HG02840 (cell line): ENCODE results near the gene ATP4A.

Experiments
- ATAC-seq: cut with Tn5 transposase; IDR thresholded peaks from one replicate; pipeline ENCODE4 v1.9.1; 2021; ENCODE audit warnings: mild to moderate bottlenecking, moderate library complexity, moderate number of reproducible peaks; ENCODE audit not compliant: unreplicated experiment, low FRiP score

Gene ATP4A

DNA sequence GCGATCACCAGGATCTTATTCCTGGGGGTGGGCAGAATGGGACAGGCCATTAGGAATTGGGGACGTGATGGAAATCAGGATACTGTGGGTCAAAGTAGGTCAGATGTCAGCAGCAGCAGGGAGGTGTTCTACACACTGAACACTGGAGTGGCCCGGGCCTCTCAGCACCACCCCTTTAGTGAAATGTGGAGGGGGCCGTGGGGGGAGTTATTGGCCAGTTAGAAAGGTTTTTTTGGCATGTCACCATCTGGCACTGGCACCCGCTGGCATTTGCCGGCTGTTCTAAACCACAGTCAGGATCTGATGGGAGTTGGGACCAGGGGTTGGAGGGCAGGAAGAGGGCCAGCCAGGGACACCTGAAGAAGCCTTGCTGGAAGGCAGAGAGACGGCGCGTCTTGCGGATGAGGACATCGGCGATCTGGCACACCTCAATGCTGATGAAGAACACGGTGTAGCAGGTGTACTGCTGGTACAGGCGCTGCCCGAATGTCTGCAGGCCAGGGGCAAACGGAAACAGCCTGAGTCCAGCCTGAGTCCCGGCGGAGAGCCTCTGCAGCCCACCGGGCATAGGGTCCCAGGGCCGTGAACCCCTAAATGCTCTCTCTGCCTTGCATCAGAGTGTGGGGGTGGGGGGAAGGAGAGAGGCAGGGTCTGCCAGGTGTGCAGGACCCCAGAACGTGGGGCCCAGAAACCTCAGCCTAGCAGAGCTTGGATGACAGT, 12.2 kb downstream of the ATP4A start:
- ATAC-seq: no peak

DNA sequence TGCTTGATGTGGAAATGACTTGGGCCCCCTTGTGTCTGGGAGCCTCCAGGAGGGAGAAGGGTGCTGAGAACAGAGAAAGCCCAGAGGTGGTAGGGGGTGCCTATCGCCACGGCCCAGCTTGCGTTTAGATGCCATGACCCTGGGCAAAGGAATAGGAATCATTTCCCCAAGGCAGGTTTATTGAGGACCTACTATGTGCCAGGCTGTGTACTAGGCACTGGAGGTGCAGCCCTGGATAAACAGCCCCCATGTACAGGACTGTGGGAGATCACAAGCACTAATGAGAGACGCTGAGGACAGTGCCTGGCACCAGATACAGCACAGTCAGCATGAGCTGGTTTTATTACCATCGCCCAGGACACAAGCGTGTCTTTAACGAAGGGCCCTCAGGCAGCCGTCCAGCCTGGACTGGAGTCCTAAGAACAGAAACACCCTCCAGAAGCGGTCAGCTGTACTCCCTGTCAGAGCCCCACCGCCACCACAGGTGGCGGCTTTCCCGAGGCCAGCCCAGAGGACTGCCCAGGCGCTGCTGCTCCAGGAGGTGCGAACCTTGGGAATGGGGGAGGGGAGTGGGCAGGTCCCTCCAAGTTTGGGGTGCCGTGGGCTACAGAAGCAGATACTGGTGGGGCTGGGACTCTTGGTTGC, 13.5 kb downstream of the ATP4A start:
- no peak for ATAC-seq

DNA sequence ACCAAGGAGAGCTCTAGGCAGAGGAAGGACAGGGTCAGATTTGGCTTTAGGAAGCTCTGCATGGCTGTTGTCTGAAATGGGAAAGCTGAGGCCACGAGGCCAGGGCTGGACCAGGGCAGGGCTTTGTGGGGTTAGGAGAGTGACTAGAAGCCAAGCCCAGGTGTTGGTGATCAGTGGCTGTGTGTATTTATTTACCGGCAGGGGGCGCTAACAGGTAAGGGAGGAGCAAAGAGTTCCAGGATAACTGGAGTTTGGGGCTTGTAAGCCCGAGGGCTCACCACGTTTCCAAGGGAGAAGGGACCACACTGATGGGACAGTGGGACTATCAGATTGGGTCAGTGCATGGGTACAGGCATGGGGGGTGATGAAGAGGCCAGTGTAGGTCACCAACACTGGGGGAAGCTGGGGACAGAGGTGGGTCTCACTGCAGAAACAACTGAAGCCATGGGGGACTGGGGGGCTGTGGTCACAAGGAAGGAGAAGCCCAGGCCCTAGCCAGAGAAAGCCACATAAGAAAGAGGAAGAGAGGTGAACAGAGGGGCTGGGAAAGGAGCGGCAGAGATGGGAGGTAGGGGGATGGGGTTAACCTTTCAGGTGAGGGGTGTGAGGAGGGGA, 14.2 kb downstream of the ATP4A start:
- ATAC-seq: no peak

DNA sequence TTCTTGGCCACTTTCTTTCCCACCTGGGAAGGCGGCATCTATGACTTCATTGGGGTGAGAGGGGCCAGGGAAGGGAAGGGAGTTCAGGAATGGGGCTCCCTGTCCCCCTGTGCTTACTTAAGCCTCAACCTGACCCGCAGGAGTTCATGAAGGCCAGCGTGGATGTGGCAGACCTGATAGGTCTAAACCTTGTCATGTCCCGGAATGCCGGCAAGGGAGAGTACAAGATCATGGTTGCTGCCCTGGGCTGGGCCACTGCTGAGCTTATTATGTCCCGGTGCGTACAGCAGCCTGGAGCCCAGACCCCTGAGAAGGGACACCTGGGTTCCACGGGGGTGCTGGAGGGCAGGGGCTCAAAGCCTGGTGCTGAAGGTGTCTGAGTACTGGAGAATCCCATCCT, 16.9 kb downstream of the ATP4A start:
- ATAC-seq: no peak

DNA sequence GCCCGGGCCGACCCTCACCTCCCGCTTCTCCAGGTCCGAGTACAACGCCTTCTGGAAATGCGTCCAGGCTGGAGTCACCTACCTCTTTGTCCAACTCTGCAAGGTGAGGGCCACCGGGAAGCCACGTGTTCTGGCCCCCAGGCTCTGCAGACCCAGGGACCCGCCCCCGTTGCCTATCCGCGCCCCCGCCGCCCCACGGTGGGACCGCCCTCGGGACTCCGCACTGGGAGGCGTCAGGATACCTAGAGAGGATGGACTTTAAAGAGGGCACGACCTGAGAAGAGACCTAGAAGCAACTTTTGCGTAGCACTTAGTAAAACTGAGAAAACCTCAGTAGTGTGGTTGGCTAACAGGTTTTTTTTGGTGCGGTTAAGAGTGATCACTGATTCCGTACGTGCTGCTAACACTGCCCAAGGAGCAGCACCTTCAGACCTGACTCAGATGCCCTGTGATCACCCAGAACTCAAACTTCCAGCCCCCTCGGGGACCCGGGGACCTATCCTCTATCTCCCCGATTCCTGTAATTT, 17.5 kb downstream of the ATP4A start:
- peak; percentile 41 for ATAC-seq

DNA sequence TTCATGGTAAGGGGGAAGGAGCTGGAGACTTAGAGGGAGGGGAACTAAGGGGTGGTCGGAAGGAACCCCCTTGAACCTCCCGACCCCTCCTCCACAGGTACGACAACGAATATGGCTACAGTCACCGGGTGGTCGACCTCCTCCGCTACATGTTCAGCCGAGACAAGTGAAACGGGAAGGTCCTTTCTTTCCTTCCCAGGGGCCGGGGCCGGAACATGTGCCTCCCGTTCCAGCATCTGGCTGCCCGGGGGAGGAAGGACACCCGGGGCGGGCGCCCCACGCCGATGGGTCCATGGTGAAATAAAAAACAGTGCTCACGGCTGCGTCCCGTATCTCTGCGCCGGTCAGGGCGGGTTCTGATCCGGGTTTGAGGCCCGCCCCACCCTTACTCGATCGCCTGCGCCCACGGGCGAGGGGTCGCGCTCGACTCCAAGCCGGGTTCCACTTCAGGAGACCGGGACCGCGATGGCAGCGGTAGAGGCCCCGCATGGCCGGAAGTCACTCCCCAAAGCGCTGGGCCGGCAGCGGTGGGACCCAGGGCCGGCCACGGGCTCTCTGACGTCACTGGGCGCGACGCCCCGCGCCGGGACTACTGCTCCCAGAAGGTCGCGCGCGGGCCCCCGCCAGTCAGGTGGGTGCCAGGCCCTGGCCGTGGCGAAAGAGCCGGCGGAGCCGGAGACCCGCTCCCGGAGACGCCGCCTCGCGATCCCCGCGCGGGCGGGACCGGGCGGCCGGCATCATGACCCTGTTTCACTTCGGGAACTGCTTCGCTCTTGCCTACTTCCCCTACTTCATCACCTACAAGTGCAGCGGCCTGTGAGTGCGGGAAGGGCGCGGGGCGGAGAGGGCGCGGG, 18.2 kb downstream of the ATP4A start, which contains the start of gene TMEM147:
TSS of gene TMEM147 (plus strand) at position 626 of the 854 bp plus-strand sequence. CDS start at position 740, 114 bp downstream.
- ATAC-seq: peak; percentile 71

DNA sequence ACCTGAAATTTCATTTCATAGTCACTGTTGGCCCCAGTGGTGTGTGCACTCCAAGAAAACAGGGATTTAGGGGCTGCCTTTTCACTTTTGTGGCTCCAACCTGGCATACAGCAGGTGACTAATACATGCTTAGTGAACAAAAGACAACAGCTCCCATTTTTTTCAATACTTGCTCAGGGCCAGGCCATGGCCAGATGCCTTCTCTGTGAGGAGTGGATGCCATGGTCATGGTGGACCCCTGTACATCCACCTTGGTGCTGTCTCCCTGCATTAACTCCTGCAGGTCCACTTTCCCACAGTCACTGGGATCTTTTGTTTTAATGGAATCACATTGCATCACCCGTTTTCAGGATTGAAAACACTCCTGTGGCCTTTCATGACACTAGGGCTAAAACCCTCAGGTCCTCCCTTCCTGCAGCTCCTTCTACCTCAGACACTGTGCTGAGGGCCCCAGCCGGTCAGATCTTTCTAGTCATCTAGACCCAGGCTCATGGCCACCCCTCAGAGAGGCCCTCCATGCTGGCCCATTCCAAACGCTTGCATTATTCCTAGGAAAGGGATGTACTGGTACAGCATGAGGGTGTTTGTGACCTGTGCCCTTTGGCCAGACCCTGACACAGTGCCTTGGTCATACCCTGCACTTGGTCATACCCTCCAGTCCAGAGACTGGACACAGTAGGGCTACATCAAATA, 19.2 kb downstream of the ATP4A start:
- ATAC-seq: no peak

DNA sequence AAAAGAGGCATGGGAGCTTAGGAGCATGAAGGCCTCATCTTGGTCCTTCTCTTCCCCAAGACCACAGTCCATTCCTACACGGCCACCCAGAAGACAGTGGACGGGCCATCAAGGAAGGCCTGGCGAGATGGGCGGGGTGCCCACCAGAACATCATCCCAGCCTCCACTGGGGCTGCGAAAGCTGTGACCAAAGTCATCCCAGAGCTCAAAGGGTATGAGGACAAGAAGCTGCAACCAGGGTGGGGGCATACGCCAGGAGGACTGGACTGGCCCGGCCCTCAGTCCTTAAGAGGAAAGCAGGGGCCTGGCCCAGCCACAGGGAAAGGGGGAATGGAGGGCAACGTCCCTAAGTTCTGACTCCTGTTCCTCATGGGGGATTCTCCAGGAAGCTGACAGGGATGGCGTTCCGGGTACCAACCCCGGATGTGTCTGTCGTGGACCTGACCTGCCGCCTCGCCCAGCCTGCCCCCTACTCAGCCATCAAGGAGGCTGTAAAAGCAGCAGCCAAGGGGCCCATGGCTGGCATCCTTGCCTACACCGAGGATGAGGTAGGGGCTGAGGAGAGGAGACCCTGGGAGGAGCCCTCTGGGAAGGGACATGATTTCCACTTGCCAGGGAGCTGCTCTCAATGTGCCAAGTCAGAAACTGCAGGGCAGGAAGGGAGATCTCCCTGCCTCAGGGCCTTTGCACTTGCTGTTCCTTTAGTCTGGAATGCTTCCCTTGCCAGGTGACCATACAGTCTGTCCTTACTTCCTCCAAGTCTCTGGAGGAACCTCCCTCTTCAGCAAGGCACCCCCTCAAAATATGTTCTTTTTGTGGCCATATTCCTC, 20.0 kb downstream of the ATP4A start:
- ATAC-seq: no peak

DNA sequence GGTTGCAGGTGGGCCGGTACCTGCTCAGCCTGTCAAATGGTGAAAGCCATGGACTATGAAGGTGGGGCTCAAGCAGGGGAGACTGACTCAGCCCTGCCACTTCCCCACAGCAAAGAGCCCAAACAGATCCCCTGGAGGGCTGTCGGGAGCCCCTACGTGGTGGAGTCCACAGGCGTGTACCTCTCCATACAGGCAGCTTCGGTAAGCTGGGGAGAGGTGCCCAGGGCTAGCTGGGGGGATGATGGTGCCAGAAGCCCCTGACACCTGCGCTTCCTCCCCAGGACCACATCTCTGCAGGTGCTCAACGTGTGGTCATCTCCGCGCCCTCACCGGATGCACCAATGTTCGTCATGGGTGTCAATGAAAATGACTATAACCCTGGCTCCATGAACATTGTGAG, 21.2 kb downstream of the ATP4A start:
- ATAC-seq: no peak

DNA sequence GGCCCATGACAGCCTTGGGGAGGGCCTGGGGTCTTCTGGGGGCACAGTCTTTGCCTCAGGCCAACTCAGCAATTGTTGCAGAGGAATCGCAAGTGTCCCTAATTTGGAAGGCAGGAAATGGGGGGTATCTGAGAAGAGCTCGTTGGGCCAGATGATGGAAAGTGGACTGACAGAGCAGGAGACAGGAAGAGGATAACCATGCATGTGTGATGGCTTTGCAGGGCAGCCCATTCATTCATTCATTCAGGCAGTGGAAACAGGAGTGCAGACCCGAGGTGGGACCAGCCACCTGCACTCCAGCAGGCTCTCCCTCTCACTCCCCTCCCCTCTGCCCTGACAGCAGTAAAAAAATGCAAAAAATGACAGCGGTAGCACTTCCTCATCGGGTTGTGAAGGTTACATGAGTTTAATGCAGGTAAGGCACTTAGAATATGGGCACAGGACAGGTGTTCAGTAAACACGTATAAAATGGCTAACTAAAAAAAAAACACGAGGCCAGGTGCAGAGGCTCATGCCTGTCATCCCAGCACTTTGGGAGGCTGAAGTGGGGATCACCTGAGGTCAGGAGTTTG, 23.0 kb downstream of the ATP4A start:
- no peak for ATAC-seq

DNA sequence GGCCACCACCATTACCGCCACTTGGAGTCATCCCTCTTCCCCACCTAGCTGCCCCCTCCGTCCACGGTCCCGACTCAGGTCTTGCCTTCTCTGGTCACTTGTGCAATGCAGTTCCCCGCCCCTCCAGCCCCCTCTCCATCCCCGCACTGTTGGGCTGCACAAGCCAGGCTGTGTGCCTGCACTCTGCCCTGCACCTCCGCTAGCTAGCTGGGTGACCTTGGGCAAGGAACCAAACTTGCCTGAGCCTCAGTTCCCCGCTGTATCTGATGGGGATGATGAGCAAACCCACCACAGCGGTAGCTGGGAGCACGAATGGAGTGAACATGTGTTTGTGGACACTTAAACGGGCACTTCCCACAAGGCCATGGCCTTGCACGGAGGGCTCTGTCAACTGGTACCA, 23.6 kb downstream of the ATP4A start:
- no peak for ATAC-seq

DNA sequence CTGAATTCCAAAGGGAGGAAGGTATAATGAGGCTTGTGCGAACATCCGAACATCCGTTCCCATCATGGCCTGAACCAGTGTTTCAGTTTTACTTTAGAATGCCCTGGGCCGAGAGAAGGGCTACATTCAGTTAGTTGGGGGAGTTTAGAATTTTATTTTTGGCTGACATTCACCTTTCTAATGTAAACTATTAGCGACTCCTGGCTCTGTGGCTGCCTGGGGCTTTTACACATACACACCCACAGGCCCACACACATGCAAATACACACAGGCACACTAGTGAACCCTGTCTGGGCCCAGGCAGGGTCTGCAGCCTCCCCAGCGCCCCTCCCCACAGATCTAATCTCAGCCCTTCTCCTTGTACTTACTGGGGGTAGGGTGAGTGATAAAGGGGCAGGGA, 24.1 kb downstream of the ATP4A start:
- ATAC-seq: no peak

DNA sequence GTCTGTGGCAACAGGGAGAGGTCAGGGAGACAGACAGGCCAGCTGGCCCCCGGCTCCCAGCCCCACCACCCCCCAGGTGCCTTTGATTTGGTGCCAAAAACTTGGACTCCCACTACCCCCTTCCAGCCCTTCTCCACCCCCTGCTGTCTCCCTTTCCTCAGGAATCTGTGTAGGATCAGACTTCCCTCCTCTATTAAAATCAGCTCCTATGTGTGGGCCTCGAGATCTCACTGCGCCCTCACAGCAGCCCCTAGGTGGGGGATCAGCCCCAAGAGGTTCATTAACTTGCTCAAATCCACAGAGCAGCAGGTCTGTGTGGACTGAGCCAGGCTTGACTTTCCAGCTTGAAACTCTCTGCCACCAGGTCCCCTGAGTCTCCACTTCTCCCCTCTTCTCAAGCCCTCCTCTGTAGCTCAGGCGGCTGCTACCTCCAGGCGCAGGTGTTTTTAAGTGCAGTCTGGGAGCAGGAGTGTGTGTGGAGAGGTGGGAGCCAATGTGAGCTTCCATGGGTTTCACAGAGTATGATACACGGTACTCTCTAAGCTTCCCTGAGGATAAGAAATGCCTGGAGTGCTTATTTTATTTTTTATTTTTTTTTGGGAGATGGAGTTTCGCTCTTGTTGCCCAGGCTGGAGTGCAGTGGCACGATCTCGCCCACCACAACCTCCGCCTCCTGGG, 28.5 kb downstream of the ATP4A start:
- ATAC-seq: no peak

DNA sequence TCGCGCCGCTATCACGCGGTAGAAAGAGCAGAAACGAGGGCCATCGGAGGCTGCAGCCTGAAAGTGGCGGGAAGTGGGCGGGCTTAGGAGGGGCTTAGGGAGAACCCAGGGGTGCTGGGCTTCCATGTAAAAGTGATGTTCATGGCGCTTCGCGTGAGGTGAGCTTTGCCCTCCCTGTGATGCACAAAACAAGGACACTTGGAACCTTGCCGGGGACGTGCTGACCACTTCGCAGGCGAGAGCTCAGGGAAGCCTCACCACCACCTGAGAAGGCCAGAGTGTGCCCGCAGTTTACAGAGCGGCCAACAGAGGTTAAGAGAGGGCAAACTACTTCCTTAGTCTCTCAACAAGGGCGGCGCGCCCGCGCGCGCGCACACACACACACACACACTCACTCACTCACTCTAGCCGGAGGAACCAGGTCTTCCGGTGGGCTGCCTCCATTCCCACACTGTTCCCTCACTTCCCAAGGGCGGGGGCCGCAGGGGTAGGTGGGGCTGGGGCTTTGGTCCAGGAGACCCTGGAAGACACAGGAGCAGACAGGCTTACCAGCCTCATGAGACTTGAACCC, 29.6 kb downstream of the ATP4A start:
- ATAC-seq: no peak

DNA sequence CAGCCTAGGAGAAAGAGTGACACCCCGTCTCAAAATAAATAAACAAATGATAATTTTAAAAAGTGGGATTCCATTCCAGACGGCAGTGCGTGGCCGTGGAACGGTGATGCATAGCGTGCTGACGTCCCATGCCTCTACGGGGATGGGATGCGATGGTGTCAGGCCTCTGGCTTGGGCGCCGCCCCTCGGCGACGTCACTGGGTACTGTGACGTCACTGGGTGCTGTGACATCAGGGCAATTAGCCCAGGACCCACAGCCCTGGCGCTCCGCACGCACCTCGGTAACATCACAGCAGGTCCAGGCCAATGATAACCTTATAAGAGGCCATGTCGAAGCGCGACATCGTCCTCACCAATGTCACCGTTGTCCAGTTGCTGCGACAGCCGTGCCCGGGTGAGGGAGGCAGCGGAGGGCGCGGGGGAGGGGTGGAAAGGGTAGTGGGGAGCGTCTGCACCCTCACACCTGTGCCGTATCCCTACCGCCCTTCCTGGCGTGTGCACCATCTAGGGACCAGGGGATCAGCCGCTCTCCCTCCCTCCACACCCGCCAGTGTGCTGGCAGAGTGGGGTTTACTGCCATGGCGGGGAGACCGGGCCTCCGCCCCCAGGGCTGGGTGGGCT, 30.1 kb downstream of the ATP4A start, which contains the start of gene GAPDHS:
TSS of gene GAPDHS (plus strand) at position 256 of the 621 bp plus-strand sequence. CDS start at position 328, 72 bp downstream.
- no peak for ATAC-seq

DNA sequence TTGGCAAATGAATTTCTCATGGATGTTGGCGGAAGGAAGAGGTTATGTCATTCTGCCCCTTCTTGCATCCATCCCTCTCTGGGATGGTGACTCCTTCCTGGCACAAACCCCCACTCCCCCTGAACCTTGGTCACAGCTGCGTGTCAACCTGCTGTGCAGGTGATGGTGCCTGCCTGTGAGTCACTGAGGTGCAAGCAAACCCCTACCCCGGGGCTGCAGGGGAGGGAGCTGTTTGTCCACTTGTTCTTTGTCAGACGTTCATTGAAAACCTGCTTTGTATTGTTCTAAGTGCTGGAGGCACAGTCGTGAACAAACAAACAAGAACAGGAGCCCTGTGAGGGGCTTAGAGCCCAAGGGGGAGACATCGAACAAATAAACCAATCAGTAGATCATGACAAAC, 32.2 kb downstream of the ATP4A start:
- ATAC-seq: no peak
